ENCODE data around the gene CTBP2. TPM values are rescaled to one million over a fixed set of nuclear protein-coding genes. Genes with fewer than 3 reads are reported as not detected.

CTBP2 gene
- total RNA-seq, 4 donors from 2014 or later = 74.8 to 103 (median 79.2) TPM

DNA sequence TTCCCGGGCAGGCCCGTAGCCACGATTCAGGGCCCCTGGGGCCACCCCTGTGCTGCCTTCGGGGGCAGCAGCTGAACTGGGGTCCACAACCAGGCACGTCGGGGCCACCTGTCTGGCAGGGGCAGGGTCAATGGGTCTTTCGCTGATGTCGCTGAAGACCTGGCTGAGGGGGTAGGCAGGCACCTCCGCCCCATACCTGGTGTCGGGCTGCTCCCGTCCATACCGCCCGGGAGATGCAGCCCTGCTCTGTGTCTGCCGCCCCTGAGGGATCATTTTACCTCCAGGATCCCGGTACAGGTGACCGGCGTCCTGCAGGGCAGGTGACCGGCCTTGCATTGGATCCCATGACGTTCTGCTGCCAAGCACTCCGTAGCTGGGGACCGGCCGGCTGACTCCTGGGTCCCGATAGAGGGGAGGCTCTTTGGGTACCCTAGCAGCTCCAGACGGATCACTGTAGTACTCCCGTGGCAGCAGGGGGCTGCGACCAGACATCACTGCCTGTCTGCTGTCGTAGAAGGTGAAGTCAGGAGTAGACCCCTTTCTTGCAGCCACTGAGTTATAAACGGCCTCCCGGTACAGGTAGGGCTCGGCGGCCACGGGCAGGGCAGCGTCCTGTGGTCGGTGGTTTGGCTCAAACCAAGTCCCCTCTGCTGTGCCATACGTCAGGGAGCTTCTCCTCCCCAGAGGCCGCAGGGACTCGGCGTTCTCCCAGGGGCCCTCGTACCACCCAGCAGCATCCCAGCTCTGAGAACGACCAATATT is 133.2 kb downstream of the CTBP2 start:
- WGBS, 2 donors (ENCODE audit: low coverage in 1 of 2) = 87 to 100% methylated on average over 1 to 3 of the region's 40 CpGs
- Histone ChIP-seq H3K4me3 (no peak overlapping the region), H3K4me1 (peaks cover 0 to 81% (median 9%) of the 10 kb centered on the region in 3 donors), H3K36me3 (peaks cover 0 to 27% of the 10 kb centered on the region in 2 donors), H3K27ac (no peak overlapping the region), H3K9me3 (no peaks in the 10 kb centered on the region), H3K27me3 (no peaks in the 10 kb centered on the region)
- TF ChIP-seq EP300 (IDR thresholded peaks at IDR 0.05) (no peak), POLR2AphosphoS5 (IDR thresholded peaks at IDR 0.05) (no peak), POLR2A (IDR thresholded peaks at IDR 0.05) (no peak)
- TF ChIP-seq, protein P1, sequence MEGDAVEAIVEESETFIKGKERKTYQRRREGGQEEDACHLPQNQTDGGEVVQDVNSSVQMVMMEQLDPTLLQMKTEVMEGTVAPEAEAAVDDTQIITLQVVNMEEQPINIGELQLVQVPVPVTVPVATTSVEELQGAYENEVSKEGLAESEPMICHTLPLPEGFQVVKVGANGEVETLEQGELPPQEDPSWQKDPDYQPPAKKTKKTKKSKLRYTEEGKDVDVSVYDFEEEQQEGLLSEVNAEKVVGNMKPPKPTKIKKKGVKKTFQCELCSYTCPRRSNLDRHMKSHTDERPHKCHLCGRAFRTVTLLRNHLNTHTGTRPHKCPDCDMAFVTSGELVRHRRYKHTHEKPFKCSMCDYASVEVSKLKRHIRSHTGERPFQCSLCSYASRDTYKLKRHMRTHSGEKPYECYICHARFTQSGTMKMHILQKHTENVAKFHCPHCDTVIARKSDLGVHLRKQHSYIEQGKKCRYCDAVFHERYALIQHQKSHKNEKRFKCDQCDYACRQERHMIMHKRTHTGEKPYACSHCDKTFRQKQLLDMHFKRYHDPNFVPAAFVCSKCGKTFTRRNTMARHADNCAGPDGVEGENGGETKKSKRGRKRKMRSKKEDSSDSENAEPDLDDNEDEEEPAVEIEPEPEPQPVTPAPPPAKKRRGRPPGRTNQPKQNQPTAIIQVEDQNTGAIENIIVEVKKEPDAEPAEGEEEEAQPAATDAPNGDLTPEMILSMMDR (IDR thresholded peaks at IDR 0.05) = no peak
- ATAC-seq = no peak

DNA sequence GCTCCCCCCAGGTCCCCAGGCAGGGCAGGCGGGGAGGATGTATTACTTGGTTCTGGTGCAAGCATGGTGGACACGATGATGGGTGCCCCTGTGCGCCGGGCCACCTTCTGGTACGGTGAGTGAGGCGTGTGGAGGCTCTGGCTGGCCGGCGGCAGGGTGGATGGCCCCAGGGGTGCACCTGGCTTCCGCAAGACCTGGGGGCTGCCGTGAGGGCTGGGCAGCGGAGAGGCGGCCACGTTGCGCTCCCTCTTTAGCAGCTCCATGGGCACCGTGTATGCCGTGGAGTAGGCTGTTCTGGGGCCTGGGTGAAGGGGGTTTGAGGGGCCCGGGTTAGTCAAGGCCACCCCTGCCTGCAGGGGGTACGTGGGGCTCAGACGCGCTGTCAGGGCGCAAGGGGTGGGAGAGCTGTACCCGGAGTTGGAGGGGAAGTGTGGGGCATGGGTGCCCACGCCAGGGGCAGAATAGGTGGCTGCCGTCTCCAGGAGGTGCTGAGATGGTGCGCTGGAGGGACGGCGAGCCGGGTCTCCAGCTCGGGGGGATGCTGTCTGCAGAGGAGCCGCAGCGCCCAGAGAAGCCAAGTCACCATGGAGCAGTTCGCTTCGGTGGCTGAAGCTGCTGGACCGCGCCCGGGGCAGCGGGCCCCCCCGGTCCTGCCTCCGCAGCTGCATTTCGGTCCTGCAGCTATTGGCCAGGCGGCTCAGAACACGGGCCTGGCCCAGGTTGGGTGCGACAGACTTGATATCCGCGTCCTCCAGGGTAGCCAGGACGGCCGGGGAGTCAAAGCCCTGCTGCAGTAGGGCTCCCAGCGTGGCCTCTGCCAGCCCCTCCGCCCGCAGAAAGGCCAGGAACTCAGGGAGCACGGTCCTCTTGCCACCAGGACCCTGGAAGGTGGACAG is 134.1 kb downstream of the CTBP2 start:
- no peaks in the 10 kb centered on the region for H3K27me3 ChIP-seq
- H3K4me1 ChIP-seq = peaks cover 0 to 82% (median 9%) of the 10 kb centered on the region in 3 donors
- WGBS, 2 donors (ENCODE audit: low coverage in 1 of 2) = 87% methylated on average over 3 of the region's 51 CpGs; no CpG with 5 or more reads in 1 of the 2 donors

DNA sequence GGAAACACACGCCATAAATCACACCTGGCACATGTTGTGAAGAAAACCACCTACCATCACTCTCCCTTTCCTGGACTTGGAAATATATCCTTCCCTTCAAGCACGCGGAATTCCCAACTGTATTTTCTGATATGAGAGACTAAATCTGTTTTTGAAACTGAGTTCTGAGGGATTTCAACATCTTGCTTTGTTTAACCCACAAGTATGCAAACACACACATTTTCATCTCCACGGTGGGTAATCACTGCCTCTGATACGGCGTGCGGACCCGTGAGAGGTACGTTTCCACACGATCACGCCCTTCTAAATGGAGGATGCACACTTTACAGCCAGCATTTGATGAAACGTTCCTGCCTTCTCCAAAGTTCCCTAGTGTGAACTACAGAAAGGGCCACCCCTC is 135.0 kb downstream of the CTBP2 start:
- Histone ChIP-seq H3K27ac (no peak overlapping the region), H3K4me1 (peaks cover 0 to 86% (median 9%) of the 10 kb centered on the region in 3 donors), H3K27me3 (no peaks in the 10 kb centered on the region), H3K36me3 (peaks cover 0 to 27% of the 10 kb centered on the region in 2 donors), H3K4me3 (no peak overlapping the region), H3K9me3 (no peaks in the 10 kb centered on the region)
- TF ChIP-seq EP300 (IDR thresholded peaks at IDR 0.05) = no peak
- TF ChIP-seq, protein P1 (IDR thresholded peaks at IDR 0.05) = no peak
- no peak for TF ChIP-seq POLR2AphosphoS5 (IDR thresholded peaks at IDR 0.05)
- TF ChIP-seq POLR2A (IDR thresholded peaks at IDR 0.05) = no peak
- ATAC-seq = no peak
- WGBS, 2 donors (ENCODE audit: low coverage in 1 of 2) = 50 to 63% methylated on average over 12 of the region's 12 CpGs

More for the DNA sequence above, 134.1 kb downstream of the CTBP2 start:
- H3K9me3 ChIP-seq = no peaks in the 10 kb centered on the region
- H3K4me3 ChIP-seq = no peak overlapping the region
- TF ChIP-seq, protein P1 (IDR thresholded peaks at IDR 0.05) = no peak
- TF ChIP-seq POLR2AphosphoS5 (IDR thresholded peaks at IDR 0.05) = no peak
- no peak for TF ChIP-seq POLR2A (IDR thresholded peaks at IDR 0.05)
- H3K36me3 ChIP-seq = peaks cover 0 to 27% of the 10 kb centered on the region in 2 donors
- H3K27ac ChIP-seq = no peak overlapping the region
- ATAC-seq = no peak

DNA sequence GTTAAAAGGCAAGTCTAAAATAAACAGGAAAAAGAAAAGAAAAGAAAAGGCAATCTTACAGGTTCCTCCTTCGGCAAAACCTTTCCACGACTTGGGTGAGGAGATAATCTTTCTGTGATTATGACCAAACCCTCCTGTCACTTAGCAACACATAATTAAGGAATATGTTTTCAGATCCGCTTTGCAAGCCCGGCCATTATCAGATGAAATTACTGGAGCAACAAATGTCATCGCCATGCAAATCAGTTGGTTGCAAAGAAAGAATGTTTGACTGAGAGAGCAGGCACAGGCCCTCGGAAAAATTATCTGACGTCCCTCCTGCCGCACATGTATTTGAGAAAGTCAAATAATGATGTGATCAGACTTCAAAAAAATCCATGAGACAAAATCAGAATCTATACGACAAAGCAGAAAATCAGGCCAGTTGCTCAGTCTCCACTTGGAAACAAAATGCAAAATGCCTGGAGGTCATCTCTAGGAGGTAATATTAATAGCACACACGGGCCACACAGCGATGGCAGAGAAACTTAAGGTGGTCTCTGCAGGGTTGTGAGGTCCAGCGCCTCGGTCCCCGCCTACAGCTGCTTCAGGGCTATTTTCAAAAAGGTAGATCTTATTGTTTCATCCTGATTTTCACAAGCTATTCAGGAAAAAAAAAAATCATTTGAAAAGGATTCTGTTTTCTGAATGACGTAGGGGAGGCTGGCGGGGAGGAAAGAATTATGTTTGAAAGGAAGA is 135.7 kb downstream of the CTBP2 start:
- peaks cover 0 to 27% of the 10 kb centered on the region in 2 donors for H3K36me3 ChIP-seq
- H3K27ac ChIP-seq = peak overlapping the region in 3 of 4 donors; percentile 21 to 61 (median 57)
- H3K4me3 ChIP-seq = no peak overlapping the region
- no peaks in the 10 kb centered on the region for H3K9me3 ChIP-seq
- 49 to 58% methylated on average over 9 to 16 of the region's 16 CpGs for WGBS, 2 donors (ENCODE audit: low coverage in 1 of 2)
- TF ChIP-seq EP300 (IDR thresholded peaks at IDR 0.05) = no peak
- TF ChIP-seq, protein P1 (IDR thresholded peaks at IDR 0.05) = no peak
- TF ChIP-seq POLR2A (IDR thresholded peaks at IDR 0.05) = no peak
- TF ChIP-seq POLR2AphosphoS5 (IDR thresholded peaks at IDR 0.05) = no peak
- ATAC-seq = no peak
- H3K4me1 ChIP-seq = peaks cover 0 to 81% (median 9%) of the 10 kb centered on the region in 3 donors
- no peaks in the 10 kb centered on the region for H3K27me3 ChIP-seq

Measured in gastroesophageal sphincter (tissue), 4 donors.